ENCODE measurements around the gene TBC1D30. TPM values are rescaled to one million over a fixed set of nuclear protein-coding genes. Genes with fewer than 3 reads are reported as not detected.

Gene TBC1D30
- total RNA-seq, 2 donors from 2014 or later = 1.7 to 1.9 TPM

GRCh38 chr12:64826234-64826633 is 1.8 kb downstream of the TBC1D30 start:
- Mint-ChIP-seq H3K27me3 (ENCODE audit: insufficient read depth) (peaks cover 78% of the 10 kb centered on the region), H3K36me3 (ENCODE audit: low read depth) (peaks cover 2% of the 10 kb centered on the region), H3K27ac (no peak overlapping the region), H3K9me3 (peaks cover 16% of the 10 kb centered on the region), H3K4me1 (peaks cover 7% of the 10 kb centered on the region), H3K4me3 (peak overlapping the region; percentile 2)
- Histone ChIP-seq H3K27me3 (ENCODE audit: control insufficient read depth, insufficient read depth, low read length, poor library complexity, severe bottlenecking) (peaks cover 83% of the 10 kb centered on the region), H3K9me3 (ENCODE audit: control insufficient read depth, low read length) (peaks cover 5% of the 10 kb centered on the region), H3K36me3 (ENCODE audit: control insufficient read depth, insufficient read depth, low read length) (no peaks in the 10 kb centered on the region), H3K27ac (ENCODE audit: low read depth, low read length) (no peak overlapping the region), H3K4me1 (ENCODE audit: control insufficient read depth, insufficient read depth, low read length) (peaks cover 5% of the 10 kb centered on the region), H3K9ac (ENCODE audit: extremely low read depth, low read length, poor library complexity, severe bottlenecking) (no peak overlapping the region), H3K4me3 (ENCODE audit: low read length) (peak overlapping the region; percentile 50)
- peak; percentile 95 for DNase-seq
- 3 to 4% methylated on average over 18 to 19 of the region's 19 CpGs for WGBS, 2 experiments (ENCODE audit: insufficient coverage in 1 of 2, insufficient read length in 1 of 2)
- TF ChIP-seq CTCF (conservative IDR thresholded peaks at IDR 0.05) = no peak

GRCh38 chr12:64828713-64829112 is 4.3 kb downstream of the TBC1D30 start:
- peaks cover 5% of the 10 kb centered on the region for H3K4me1 ChIP-seq (ENCODE audit: control insufficient read depth, insufficient read depth, low read length)
- no peak for TF ChIP-seq CTCF (conservative IDR thresholded peaks at IDR 0.05)
- H3K36me3 ChIP-seq (ENCODE audit: control insufficient read depth, insufficient read depth, low read length) = no peaks in the 10 kb centered on the region
- Mint-ChIP-seq H3K4me1 (peaks cover 7% of the 10 kb centered on the region), H3K36me3 (ENCODE audit: low read depth) (no peaks in the 10 kb centered on the region), H3K27me3 (ENCODE audit: insufficient read depth) (peaks cover 58% of the 10 kb centered on the region), H3K9me3 (peaks cover 9% of the 10 kb centered on the region), H3K27ac (no peak overlapping the region), H3K4me3 (no peak overlapping the region)
- H3K9ac ChIP-seq (ENCODE audit: extremely low read depth, low read length, poor library complexity, severe bottlenecking) = no peak overlapping the region
- H3K27me3 ChIP-seq (ENCODE audit: control insufficient read depth, insufficient read depth, low read length, poor library complexity, severe bottlenecking) = peaks cover 64% of the 10 kb centered on the region
- no peaks in the 10 kb centered on the region for H3K9me3 ChIP-seq (ENCODE audit: control insufficient read depth, low read length)
- H3K27ac ChIP-seq (ENCODE audit: low read depth, low read length) = no peak overlapping the region
- WGBS, 2 experiments (ENCODE audit: insufficient coverage in 1 of 2, insufficient read length in 1 of 2) = 79 to 87% methylated on average over 6 of the region's 6 CpGs
- DNase-seq = no peak
- H3K4me3 ChIP-seq (ENCODE audit: low read length) = no peak overlapping the region

- no peak overlapping the region for H3K27ac ChIP-seq (ENCODE audit: low read depth, low read length)
- Mint-ChIP-seq H3K4me1 (peaks cover 26% of the 10 kb centered on the region), H3K27ac (no peak overlapping the region), H3K4me3 (no peak overlapping the region), H3K36me3 (ENCODE audit: low read depth) (no peaks in the 10 kb centered on the region), H3K9me3 (peaks cover 5% of the 10 kb centered on the region), H3K27me3 (ENCODE audit: insufficient read depth) (peaks cover 7% of the 10 kb centered on the region)
- no peaks in the 10 kb centered on the region for H3K4me1 ChIP-seq (ENCODE audit: control insufficient read depth, insufficient read depth, low read length)
- H3K9me3 ChIP-seq (ENCODE audit: control insufficient read depth, low read length) = no peaks in the 10 kb centered on the region
- DNase-seq = no peak
- H3K4me3 ChIP-seq (ENCODE audit: low read length) = no peak overlapping the region
- H3K9ac ChIP-seq (ENCODE audit: extremely low read depth, low read length, poor library complexity, severe bottlenecking) = no peak overlapping the region
- 87 to 88% methylated on average over 3 of the region's 3 CpGs for WGBS, 2 experiments (ENCODE audit: insufficient coverage in 1 of 2, insufficient read length in 1 of 2)
- H3K27me3 ChIP-seq (ENCODE audit: control insufficient read depth, insufficient read depth, low read length, poor library complexity, severe bottlenecking) = peaks cover 12% of the 10 kb centered on the region
- TF ChIP-seq CTCF (conservative IDR thresholded peaks at IDR 0.05) = no peak
- H3K36me3 ChIP-seq (ENCODE audit: control insufficient read depth, insufficient read depth, low read length) = no peaks in the 10 kb centered on the region
Observed at GRCh38 chr12:64833928-64834327, 9.5 kb downstream of the TBC1D30 start.

All from endodermal cell (in vitro differentiated cells).